Natural killer cell (primary cell): ENCODE results near the gene PACRG. TPM values are rescaled to one million over a fixed set of nuclear protein-coding genes. Genes with fewer than 3 reads are reported as not detected.

Source experiments
- ATAC-seq, 3 donors: fragments of 150-1000 bp in 2 of 3; fragments of 200-7000 bp in 1 of 3; cut with Tn5 transposase; 1 replicate in 1 of 3; 2 replicates in 2 of 3; pipeline ENCODE4 v1.10.0; 2021; ENCODE audit warnings: mild to moderate bottlenecking in 2 of 3, moderate library complexity in 2 of 3
- DNase-seq, 2 donors: peaks; one replicate each; pipeline versions ENCODE4 v3.0.0 to v3.0.0-alpha.2; 2013 to 2021; ENCODE audit warnings: mixed read lengths in 1 of 2
- H3K27ac ChIP-seq: one replicate; pipeline ENCODE4 v1.5.1; 2013; ENCODE audit warnings: mild to moderate bottlenecking, low read length
- H3K27me3 ChIP-seq: one replicate; pipeline ENCODE4 v1.6.1; 2013; ENCODE audit warnings: low read length; ENCODE audit not compliant: control insufficient read depth, insufficient read depth
- H3K36me3 ChIP-seq: one replicate; pipeline ENCODE4 v1.6.1; 2013; ENCODE audit warnings: low read length; ENCODE audit not compliant: control insufficient read depth, insufficient read depth
- H3K4me1 ChIP-seq: one replicate; pipeline ENCODE4 v1.6.1; 2013; ENCODE audit warnings: low read length; ENCODE audit not compliant: control insufficient read depth, insufficient read depth
- H3K4me3 ChIP-seq: one replicate; pipeline ENCODE4 v1.5.1; 2013; ENCODE audit warnings: low read length
- H3K9me3 ChIP-seq: one replicate; pipeline ENCODE4 v1.6.1; 2013; ENCODE audit warnings: low read length; ENCODE audit not compliant: control insufficient read depth, insufficient read depth
- H3K27ac Mint-ChIP-seq, 2 donors: one replicate each; pipeline ENCODE4 v1.8.0; 2022; ENCODE audit warnings: mild to moderate bottlenecking in 2 of 2, mixed read lengths in 2 of 2, moderate library complexity in 1 of 2
- H3K27me3 Mint-ChIP-seq, 2 donors: one replicate each; pipeline ENCODE4 v1.8.0; 2022; ENCODE audit warnings: low read depth in 2 of 2, mixed read lengths in 2 of 2
- H3K36me3 Mint-ChIP-seq: one replicate; pipeline ENCODE4 v1.8.0; 2022; ENCODE audit warnings: mixed read lengths
- H3K4me1 Mint-ChIP-seq, 2 donors: one replicate each; pipeline ENCODE4 v1.8.0; 2022; ENCODE audit warnings: mixed read lengths in 2 of 2
- H3K4me3 Mint-ChIP-seq: one replicate; pipeline ENCODE4 v1.8.0; 2022; ENCODE audit warnings: mild to moderate bottlenecking, moderate library complexity, mixed read lengths
- H3K9me3 Mint-ChIP-seq, 2 donors: one replicate each; pipeline ENCODE4 v1.8.0; 2022; ENCODE audit warnings: mixed read lengths in 2 of 2
- WGBS: methylation state at CpG from one replicate; pipeline ENCODE4 v1.1.7; 2013; ENCODE audit warnings: missing lambda C conversion rate; ENCODE audit not compliant: insufficient coverage; 5-methylcytosine and 5-hydroxymethylcytosine counted together
- intact Hi-C: fragments of 100-400 bp; cut with micrococcal nuclease; formaldehyde crosslinking; loops from one replicate; pipeline ENCODE4 v1.14.2; 2022
- total RNA-seq, 4 donors: library from RNA; stranded (reverse); fragments of 120-200 nt in 1 of 4; gene quantifications; one replicate each; pipeline versions ENCODE4 v1.2.3 to v1.2.4, GENCODE V29; 2013 to 2022
- TF ChIP-seq, protein P1 (sequence below): fragments of 200-600 bp; IDR thresholded peaks from one replicate; pipeline ENCODE4 v1.8.0; 2022; ENCODE audit warnings: antibody characterized with exemption

Gene PACRG
- total RNA-seq, 3 donors from 2014 or later (not counting 1 experiment from before 2014, with no cell fraction given): 0.52 TPM; not detected in 2

DNA sequence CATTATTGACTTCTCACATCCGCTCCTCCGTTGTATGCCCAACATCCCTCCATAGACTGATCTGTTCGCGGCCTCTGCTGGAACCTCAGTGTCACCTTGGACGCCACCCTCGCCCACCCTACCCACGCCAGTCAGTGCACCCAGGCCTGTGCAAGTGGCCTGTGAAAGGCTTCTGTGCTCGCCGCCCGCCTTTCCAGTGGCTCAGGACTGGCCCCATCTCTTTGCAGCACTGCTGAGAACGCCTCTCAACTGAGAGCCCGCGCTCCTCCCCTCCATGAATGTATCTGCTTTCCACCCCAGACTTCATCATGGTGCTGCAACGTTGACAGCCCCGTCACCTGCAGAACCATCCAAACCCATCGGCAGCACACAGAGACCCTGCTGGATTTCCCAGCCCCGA, 459.4 kb downstream of the PACRG start:
- H3K27me3 ChIP-seq: no peaks in the 10 kb centered on the region
- no peak for ATAC-seq
- no peaks in the 10 kb centered on the region for H3K9me3 ChIP-seq
- Mint-ChIP-seq H3K36me3 (no peaks in the 10 kb centered on the region), H3K9me3 (no peaks in the 10 kb centered on the region), H3K27ac (no peak overlapping the region), H3K4me3 (no peak overlapping the region), H3K4me1 (no peaks in the 10 kb centered on the region), H3K27me3 (peaks cover 16 to 21% of the 10 kb centered on the region in 2 donors)
- WGBS: 93% methylated on average over 17 of the region's 17 CpGs
- H3K36me3 ChIP-seq: no peaks in the 10 kb centered on the region
- TF ChIP-seq, protein P1, sequence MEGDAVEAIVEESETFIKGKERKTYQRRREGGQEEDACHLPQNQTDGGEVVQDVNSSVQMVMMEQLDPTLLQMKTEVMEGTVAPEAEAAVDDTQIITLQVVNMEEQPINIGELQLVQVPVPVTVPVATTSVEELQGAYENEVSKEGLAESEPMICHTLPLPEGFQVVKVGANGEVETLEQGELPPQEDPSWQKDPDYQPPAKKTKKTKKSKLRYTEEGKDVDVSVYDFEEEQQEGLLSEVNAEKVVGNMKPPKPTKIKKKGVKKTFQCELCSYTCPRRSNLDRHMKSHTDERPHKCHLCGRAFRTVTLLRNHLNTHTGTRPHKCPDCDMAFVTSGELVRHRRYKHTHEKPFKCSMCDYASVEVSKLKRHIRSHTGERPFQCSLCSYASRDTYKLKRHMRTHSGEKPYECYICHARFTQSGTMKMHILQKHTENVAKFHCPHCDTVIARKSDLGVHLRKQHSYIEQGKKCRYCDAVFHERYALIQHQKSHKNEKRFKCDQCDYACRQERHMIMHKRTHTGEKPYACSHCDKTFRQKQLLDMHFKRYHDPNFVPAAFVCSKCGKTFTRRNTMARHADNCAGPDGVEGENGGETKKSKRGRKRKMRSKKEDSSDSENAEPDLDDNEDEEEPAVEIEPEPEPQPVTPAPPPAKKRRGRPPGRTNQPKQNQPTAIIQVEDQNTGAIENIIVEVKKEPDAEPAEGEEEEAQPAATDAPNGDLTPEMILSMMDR: no peak
- no peak for DNase-seq
- H3K4me1 ChIP-seq: no peaks in the 10 kb centered on the region
- intact Hi-C loops: no loop called here
- H3K4me3 ChIP-seq: no peak overlapping the region
- no peak overlapping the region for H3K27ac ChIP-seq

DNA sequence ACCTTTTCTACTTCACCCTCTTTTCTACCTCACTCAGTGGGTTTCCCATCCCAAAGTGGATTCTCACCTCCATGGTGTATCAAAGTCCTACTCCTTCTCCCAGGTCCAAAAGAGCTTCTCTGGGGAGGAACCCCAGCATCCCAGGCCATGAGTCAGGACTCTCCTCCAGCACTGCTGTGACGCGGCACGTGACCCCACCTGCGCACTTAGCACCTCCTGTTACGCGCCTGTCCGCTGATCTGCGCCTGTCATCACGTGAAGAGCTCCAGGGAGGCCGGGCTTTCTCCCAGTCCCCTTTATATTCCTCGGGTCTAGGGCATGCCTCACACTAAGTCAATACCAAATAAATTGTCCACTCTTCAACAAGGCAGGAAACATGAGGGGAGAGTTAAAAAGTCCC, 459.8 kb downstream of the PACRG start:
- Mint-ChIP-seq H3K27me3 (peaks cover 16 to 17% of the 10 kb centered on the region in 2 donors), H3K36me3 (no peaks in the 10 kb centered on the region), H3K27ac (no peak overlapping the region), H3K9me3 (no peaks in the 10 kb centered on the region), H3K4me3 (no peak overlapping the region), H3K4me1 (no peaks in the 10 kb centered on the region)
- Histone ChIP-seq H3K9me3 (no peaks in the 10 kb centered on the region), H3K36me3 (no peaks in the 10 kb centered on the region), H3K27ac (no peak overlapping the region), H3K4me1 (no peaks in the 10 kb centered on the region), H3K27me3 (no peaks in the 10 kb centered on the region), H3K4me3 (no peak overlapping the region)
- DNase-seq (no peak), ATAC-seq (no peak)
- WGBS: 94% methylated on average over 11 of the region's 11 CpGs
- intact Hi-C loops: no loop called here
- TF ChIP-seq, protein P1: no peak

- Histone ChIP-seq H3K27me3 (no peaks in the 10 kb centered on the region), H3K4me3 (no peak overlapping the region), H3K4me1 (no peaks in the 10 kb centered on the region), H3K36me3 (no peaks in the 10 kb centered on the region), H3K9me3 (no peaks in the 10 kb centered on the region), H3K27ac (no peak overlapping the region)
- Mint-ChIP-seq H3K27ac (no peak overlapping the region), H3K4me1 (no peaks in the 10 kb centered on the region), H3K27me3 (peaks cover 11 to 12% of the 10 kb centered on the region in 2 donors), H3K36me3 (no peaks in the 10 kb centered on the region), H3K9me3 (no peaks in the 10 kb centered on the region), H3K4me3 (no peak overlapping the region)
- intact Hi-C loops: no loop called here
- no peak for ATAC-seq
- 91% methylated on average over 6 of the region's 6 CpGs for WGBS
- TF ChIP-seq, protein P1: no peak
- DNase-seq: no peak
Observed at GRCh38 chr6:163188746-163189145, 461.0 kb downstream of the PACRG start.

GRCh38 chr6:163189609-163190008, 461.8 kb downstream of the PACRG start:
- peaks cover 11 to 12% of the 10 kb centered on the region in 2 donors for H3K27me3 Mint-ChIP-seq
- intact Hi-C loops: no loop called here
- H3K27ac ChIP-seq: no peak overlapping the region
- H3K4me1 Mint-ChIP-seq: no peaks in the 10 kb centered on the region
- no peak overlapping the region for H3K4me3 ChIP-seq
- no peaks in the 10 kb centered on the region for H3K36me3 ChIP-seq
- H3K4me3 Mint-ChIP-seq: no peak overlapping the region
- H3K36me3 Mint-ChIP-seq: no peaks in the 10 kb centered on the region
- no peaks in the 10 kb centered on the region for H3K9me3 Mint-ChIP-seq
- H3K9me3 ChIP-seq: no peaks in the 10 kb centered on the region
- WGBS: 95% methylated on average over 7 of the region's 7 CpGs
- DNase-seq (no peak), ATAC-seq (no peak)
- TF ChIP-seq, protein P1: no peak
- no peaks in the 10 kb centered on the region for H3K27me3 ChIP-seq
- H3K27ac Mint-ChIP-seq: no peak overlapping the region
- H3K4me1 ChIP-seq: no peaks in the 10 kb centered on the region
